Measurements from ENCODE around the gene PRICKLE3.

The PRICKLE3 gene

DNA sequence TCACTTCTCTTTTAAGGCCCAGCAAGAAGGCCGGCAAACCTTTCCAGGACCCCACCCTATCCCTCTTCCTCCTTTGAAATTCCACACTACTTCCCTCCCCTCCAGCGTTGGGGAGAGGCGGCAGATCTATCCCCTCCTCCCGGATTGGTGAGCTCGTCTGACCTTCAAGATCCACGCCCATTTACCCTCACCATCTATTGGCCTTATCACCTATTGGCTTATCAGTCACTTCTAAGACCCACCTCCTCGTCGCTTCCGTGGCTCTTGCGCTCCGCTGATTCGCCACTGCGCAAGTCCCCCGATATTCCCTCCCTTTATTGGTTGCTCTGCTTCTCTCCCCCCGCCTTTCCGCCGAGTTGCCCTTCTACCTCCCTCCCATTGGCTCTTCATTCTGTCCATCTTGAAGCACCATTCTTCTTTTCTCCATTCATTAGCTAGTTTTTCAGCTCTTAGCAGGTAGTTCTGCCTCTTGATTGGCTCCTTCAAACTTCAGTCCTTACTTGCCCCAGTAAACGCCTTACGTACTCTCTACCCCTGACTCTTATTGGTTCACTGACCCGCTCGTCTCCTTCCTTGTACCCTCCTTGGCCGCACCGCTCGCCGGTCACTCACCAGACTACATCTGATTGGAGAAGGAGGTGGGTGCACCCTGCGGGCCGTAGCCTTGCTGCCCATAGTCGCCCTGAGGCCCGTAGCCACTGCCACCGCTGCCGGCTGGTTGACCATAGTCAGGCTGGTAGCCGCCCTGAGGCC is 4.8 kb upstream of the PRICKLE3 start:
- H3K4me3 ChIP-seq (ENCODE audit: low read length): peak overlapping the region; percentile 72
- TF ChIP-seq, protein P1, sequence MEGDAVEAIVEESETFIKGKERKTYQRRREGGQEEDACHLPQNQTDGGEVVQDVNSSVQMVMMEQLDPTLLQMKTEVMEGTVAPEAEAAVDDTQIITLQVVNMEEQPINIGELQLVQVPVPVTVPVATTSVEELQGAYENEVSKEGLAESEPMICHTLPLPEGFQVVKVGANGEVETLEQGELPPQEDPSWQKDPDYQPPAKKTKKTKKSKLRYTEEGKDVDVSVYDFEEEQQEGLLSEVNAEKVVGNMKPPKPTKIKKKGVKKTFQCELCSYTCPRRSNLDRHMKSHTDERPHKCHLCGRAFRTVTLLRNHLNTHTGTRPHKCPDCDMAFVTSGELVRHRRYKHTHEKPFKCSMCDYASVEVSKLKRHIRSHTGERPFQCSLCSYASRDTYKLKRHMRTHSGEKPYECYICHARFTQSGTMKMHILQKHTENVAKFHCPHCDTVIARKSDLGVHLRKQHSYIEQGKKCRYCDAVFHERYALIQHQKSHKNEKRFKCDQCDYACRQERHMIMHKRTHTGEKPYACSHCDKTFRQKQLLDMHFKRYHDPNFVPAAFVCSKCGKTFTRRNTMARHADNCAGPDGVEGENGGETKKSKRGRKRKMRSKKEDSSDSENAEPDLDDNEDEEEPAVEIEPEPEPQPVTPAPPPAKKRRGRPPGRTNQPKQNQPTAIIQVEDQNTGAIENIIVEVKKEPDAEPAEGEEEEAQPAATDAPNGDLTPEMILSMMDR (conservative IDR thresholded peaks at IDR 0.05; ENCODE audit: low read length): no peak
- DNase-seq (ENCODE audit: low read depth): peak; percentile 100

DNA sequence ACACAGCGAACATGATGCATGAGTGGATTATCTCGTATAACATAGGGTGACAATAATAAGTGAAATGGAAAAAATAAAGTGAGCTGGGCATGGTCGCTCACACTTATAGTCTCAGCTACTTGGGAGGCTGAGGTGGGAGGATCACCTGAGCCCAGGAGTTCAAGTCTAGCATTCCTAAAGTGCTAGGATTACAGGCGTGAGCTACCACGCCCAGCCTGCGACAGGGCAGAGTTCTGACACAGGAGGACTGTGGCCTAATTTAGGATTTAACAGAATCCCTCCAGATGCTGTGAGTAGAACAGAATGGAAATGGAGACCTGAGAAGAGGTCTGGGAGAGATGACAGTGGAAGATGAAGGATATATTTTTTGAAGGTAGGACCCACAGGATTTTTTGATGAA is 3.4 kb upstream of the PRICKLE3 start:
- TF ChIP-seq, protein P1 (conservative IDR thresholded peaks at IDR 0.05; ENCODE audit: low read length): no peak
- DNase-seq (ENCODE audit: low read depth): no peak
- peak overlapping the region; percentile 55 for H3K4me3 ChIP-seq (ENCODE audit: low read length)

DNA sequence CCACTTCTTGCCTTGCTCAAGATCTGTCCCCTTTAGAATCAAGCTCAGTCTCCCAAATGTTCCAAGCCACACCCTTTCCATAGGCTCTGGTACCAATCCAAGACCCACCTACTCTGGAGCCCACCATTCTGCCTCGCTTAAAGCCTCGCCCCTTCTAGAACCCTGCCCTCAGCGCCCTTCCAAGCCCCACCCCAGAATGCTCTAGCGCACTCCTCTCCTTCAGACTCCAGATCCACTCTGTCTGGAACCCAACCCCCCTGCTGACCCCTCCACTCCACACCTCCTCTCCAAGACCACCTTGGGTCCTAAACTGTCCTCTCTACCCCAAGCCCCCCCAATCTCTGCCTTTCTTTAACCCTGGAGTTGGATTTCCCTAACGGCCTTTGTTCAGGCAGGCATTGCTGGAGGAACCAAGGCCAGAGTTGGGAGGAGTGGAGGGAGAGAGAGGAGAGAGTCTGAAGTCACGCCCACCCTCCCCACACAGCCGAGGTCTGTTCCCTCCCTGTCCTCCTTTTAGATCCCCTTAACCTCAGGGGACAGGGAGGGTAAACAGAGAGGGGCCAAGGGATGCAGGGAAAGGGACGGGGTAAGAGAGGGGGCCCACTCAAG is 2.4 kb upstream of the PRICKLE3 start:
- TF ChIP-seq, protein P1 (conservative IDR thresholded peaks at IDR 0.05; ENCODE audit: low read length): no peak
- no peak overlapping the region for H3K4me3 ChIP-seq (ENCODE audit: low read length)
- DNase-seq (ENCODE audit: low read depth): no peak

DNA sequence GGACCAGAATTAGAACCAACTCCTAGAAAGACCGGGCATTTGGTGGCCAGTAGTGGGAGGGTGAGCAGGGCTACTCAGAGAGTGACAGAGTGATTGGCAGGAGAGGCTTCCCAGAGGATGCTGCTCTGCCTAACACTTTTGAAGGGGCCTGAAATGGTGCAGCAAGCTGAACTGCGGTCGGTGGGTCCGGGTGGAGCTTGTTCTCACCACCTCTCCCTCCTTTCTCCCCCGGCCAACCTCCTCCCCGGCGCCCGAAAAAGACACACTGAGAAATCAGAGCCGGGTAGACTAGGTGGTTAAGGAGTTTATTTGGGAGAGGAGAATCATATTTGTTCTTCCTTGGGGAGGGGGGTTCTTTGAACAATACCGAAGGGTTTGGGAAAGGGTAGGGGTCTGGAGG is 1.4 kb upstream of the PRICKLE3 start:
- TF ChIP-seq, protein P1 (conservative IDR thresholded peaks at IDR 0.05; ENCODE audit: low read length): no peak
- H3K4me3 ChIP-seq (ENCODE audit: low read length): no peak overlapping the region
- DNase-seq (ENCODE audit: low read depth): no peak

DNA sequence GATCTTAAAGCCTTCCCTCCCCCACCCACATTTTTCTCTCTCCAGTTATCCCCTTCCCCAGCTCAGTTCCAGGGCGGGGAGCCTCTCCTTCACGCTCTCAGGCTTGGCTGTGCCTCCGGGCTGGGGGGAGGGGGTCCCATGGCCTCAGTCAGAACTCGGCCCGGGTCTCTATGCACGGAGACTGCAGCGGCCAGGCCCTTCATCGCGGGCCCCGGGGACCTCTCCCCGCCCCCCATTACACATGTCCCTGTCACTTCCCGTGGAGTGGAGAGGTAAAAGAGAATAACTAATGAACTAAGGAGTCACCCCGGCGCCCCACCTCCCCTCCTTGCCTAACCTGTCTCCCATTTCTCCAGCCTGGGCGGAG is 838 bp upstream of the PRICKLE3 start:
- no peak for DNase-seq (ENCODE audit: low read depth)
- no peak overlapping the region for H3K4me3 ChIP-seq (ENCODE audit: low read length)
- TF ChIP-seq, protein P1 (conservative IDR thresholded peaks at IDR 0.05; ENCODE audit: low read length): no peak

DNA sequence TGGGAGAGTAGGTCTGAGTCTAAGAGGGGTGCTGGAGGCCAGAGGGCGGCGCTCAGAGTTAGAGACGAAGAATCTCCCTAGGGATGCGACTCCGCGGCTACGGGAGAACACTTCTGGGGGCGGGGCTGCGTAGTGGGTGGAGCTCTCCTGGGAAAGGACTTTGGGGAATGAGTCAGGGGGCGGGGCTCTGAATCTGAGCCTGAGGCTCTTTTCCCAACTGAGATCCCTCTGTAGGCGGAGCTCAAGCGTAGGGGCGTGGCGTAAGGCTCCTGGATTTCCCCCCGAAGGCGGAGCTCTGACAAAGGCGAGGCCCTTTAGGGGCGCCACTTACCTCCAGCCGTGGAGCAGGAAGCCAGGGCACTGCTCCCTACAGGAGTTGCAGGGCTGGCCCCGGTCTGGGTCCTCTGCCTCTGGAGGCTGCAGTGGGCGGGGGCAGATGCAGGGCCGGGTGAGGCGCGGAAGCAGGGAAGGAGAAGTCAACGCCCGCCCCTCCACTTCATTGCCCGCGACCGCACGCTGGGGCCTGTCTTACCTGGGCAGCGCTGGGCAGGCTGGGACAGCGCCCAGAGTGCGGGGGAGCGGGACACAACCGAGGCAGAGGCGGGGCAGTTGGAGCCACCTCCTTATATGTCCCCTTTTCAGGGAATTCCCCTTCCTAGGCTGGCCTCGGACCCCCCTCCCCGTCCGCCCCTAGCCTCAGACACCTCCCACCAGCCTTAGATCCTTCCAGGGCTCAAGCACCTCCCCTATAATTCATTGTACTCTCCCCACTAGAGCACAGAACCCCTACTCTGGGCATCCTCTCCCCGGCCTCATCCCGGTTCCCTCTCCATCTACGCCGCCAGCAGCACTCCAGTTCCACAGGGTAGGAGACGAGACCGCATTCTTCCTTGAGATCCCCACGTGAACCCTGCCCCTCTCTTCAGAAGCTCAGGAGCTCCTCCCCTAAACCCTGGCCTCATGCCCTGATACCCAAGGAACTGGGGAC is 1.6 kb downstream of the PRICKLE3 start:
- H3K4me3 ChIP-seq (ENCODE audit: low read length): peak overlapping the region; percentile 73
- peak; percentile 81 for DNase-seq (ENCODE audit: low read depth)
- TF ChIP-seq, protein P1 (conservative IDR thresholded peaks at IDR 0.05; ENCODE audit: low read length): no peak
